GM18858 (cell line): ENCODE measurements around the gene ZNF845.
A peak's percentile ranks its signal among the peaks of the same experiment; 100 is the strongest.
"Not testable (repeated sequence)": the region's sequence is repeated elsewhere in the genome, so short reads cannot be mapped to it uniquely, and the experiment has no call there.

Source experiments
- ATAC-seq: cut with Tn5 transposase; IDR thresholded peaks from one replicate; pipeline ENCODE4 v1.9.1; 2021; ENCODE audit not compliant: unreplicated experiment

The ZNF845 gene

DNA sequence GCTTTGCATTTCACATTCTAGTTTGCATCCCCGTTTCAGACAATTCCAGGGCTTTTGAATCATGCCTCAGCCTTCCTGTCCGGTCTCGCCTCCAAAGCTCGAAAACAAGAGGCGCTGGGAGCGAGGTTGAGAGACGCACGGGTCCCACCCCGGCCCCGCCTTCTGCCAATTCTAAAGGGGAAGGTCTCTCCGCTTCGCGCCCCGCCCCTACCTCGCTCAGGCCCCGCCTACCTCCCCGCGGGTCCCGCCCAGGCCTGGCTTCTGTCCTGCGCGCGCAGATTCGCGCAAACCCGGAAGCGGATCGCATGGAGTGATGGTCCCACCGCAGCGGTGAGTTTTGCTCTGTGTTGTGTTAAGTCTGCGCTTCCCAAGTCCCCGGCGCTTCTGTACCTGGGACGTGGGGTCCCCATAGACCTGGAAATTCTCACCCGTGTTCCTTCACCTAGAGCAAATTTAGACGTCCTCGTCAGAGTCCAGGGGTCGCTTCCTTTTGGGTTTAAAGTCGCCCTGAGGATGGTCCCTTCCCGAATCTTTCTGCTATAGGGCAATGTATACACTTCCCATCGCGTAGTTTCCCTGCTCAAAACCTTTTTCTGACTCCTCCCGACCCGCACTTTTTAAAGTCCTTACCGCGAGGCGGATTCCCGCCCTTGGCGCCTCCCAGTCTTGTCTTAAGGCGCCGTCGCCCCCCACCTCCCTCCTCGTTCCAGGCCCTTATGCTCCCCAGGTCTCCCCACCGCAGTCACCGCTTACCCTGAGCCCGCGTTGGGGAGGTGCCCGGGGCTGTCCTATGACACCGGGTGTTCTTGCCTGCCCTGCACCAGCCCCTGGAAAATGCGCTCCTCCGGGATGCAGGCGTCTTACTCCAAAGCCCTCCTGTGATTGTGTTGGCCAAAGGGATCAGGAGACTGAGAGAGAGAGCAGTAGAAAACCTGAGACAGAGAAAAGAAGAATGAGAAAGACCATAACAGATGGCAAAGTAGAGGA lies at the start of gene ZNF845:
Gene ZNF845, plus strand, starts transcription at position 287 of the 987 bp plus-strand sequence. CDS start 7,559 bp downstream, outside the sequence.
- peak; percentile 76 for ATAC-seq

DNA sequence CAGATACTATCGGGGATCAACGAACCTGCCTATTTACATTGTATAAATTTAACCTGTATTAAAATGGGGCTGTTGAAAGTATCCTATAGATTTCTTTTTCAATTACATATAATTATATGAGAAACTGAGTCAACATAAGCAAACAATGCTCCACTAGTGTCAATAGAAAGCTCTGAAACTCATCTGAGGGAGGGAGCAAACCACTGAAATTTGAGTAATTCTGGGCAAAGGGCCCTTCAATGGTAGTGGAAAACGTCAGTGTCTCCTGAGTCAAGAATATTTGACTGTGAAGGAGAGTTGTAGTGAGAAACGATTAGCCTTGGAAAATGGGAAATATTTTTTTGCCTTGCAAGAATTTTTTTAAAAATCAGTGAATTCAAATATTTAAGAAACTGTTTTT lies 48.5 kb upstream of the ZNF845 start:
- no peak for ATAC-seq

DNA sequence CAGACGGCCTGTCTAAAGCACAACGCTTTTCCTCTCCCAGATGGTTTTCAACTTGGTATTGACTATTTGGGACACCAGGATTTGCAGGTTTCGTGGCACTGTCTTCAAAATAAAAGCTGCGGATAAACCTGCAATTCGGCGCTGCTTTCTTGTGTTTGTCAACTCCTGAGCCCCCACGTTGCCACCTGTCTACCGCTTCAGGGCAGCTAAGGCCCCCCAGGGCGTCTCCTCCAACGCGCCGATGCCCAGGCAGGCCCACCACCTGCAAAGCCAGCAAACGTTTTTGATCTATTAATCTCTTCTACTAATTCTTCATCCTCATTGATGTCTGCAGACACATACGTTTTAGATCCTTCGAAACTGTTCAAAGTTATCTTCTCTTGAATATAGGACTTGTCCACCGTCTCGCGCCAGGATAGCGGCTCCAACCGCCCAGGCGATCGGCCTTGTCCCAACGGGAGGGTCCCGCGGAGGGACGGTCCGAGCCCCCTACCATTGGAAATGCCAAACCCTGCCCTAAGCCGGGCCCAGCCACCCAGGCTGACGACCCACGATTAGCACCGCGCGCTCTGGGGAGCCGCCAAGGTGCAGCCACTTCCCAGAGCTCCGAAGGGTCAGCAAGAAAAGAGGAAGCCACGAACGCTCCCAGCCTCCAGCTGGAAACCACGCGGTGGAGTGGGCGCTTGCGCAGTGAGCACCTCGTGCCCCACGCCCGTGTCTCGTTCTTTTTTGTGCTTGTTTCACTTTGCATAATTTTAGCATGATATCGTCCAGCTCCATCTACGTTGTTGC lies 42.6 kb upstream of the ZNF845 start:
- ATAC-seq = no peak

DNA sequence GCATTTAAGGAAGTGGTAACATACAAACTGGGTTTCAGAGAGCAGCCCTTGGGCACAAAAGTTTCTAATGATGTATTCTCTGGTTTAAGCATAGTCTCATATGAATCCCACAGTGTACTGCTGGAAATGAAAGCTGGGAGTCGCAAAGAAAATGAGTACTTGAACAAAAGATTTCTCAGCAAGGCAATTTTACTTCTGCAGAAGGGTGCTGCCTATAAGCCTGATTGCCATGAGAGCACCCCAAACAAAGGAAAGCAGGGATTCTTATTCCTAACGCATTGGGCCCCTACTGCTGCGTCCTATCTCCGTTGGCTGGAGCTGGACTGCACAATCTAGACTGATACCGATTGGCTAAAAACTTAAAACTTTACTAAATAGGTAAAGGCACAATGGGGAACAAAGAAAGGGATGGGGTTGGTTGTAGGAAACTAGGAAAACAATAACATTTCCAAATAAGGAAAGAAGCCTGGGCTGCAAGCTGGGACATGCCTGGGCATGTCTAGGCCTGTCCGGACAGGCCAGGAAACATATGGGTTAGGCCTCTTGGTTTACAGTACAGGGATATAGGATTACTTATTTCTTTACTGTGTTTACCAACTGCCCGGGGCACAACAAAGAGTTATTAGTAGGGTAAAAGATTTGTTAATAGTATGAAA lies 38.6 kb upstream of the ZNF845 start:
- ATAC-seq = no peak

DNA sequence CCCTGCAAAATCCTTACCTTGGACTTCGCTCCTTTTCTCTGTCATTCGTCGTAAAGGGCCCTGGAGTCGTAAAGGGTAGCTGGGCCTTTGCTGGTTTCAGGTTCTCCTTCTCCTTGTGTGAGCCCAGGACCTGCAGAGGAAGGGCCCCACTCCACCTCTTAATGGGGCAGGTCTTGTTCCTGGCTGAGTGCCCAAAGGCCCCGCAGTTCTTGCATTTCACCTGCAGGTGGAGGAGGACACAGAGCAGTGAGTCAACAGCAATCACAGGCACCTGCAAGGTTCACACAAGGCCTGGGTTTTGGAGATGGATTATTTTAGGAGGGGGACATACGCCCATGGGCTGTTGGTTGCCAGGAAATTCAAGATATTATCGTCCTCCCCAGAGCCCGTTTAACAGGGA lies 32.2 kb upstream of the ZNF845 start:
- not testable (repeated sequence) for ATAC-seq

DNA sequence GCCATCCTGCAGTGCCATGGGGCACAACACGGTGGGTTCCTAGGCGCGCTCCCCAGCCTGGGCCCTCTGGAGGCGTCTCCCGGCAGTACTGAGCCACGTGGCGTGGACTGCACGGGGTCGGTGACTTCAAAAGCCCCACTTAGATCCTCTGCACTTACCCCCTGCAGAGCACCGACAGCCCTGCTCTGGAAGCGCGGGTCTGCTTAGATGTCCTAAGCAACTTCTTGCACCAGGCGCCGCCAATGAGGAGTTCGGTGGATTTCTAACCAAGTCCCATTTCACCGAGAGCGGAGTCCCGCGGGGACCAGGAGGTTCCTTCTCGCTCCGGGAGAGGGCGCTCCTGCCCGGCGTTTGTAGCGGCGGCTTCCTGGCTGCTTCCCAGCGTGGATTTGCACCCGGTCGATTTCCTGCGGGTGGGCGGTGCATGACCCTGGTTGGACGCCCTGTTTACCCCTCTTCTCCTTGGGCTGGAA lies 25.2 kb upstream of the ZNF845 start:
- ATAC-seq = no peak

DNA sequence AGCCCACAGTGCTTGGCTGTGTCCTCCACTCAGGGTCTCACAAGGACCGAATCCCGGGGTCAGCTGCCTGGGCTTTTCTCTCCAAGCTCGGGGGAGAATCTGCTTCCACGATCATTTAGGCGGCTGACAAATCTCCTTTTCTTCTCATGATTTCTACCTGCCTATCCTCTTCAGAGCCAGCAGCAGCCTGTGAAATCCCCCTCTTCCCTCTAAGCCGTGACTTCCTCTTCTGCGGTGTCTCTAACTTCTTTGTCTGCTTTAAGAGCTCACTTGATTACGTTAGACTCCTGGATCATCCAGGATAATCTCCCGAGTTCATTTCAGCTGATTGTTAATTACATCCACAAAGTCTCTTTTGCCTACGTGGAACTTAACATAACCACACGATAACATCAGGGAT lies 22.5 kb upstream of the ZNF845 start:
- no peak for ATAC-seq

DNA sequence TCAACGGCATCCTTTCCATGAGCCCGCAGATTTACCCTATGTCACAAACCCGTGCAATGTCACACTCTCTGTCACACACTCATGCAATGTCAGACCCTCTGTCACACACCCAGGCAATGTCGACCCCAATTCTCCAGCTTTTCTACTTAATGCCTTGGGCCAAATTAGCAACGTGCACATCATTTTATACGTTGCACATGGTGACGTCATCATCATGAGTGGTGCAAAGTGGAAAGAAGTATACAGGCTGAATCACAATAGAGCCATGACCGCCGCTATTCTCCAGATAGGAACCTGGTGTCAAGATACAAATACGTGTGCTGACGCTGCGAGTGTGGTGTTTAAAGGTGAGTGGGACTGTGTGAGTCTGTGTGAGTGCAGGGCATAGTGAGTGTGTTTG lies 21.7 kb upstream of the ZNF845 start:
- no peak for ATAC-seq

DNA sequence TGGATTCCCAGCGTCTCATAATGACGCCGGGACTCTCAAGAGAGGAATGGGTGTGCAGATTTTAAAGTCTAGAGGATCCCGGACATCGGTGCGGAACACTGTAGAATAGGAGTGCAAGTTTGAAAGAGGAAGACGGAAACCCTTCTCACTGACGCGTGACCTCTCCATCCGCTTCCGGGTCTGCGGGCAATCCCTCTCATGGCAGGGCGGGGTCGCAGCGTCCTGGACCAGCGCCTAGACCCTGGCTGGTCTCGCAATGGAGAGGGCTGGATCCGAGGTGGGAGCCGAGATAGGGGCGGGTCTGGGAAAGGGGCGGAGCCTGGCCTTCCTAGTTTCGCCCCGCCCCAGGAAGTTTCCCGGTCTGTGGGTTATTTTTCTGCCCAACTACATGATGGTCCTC lies 4.6 kb upstream of the ZNF845 start:
- no peak for ATAC-seq

DNA sequence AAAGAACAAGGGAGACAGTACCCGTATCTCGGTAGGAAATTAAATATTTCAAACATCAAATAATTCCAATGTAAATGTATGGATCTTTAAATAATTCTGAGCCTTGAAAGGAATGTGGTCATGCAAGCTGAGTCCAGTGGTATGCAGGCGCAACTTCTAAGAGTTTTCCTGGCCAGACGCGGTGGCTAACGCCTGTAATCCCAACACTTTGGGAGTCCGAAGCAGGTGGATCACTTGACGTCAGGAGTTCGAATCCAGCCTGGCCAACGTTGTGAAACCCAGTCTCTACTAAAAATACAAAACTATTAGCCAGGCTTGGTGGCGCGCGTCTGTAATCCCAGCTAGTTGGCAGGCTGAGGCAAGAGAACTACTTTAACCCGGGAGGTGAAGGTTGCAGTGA lies 1.1 kb upstream of the ZNF845 start:
- no peak for ATAC-seq

DNA sequence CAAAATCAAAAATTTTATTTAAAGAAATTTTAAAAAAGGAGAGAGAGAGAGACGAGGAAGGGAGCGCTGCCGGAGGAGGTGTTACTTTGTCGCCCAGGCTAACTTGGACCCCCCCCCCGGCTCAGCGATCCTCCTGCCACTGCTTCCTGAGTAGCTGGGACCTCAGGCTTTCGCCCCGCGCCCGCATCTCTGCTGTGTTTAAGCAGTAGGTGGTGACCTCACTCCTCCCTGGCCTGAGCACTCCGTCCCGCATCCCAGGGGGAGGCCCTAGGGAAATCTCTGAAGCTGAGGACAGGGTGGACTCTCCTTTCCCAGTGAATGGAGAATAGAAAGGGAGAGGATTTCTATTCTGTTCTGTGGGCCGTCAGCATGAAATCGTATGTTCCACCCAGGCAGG lies 485 bp upstream of the ZNF845 start:
- ATAC-seq = no peak

DNA sequence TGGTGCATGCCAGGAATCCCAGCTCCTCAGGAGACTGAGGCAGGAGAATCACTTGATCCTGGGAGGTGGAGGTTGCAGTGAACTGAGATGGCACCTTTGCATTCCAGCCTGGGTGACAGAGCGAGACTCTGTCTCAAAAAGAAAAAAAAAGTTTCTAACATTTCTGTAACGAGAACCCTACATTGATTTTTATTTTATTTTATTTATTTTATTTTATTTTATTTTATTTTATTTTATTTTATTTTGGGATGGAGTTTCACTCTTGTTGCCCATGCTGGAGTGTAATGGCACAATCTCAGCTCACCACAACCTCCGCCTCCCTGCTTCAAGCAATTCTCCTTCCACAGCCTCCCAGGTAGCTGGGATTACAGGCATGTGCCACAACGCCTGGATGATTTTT lies 10.9 kb downstream of the ZNF845 start:
- not testable (repeated sequence) for ATAC-seq

DNA sequence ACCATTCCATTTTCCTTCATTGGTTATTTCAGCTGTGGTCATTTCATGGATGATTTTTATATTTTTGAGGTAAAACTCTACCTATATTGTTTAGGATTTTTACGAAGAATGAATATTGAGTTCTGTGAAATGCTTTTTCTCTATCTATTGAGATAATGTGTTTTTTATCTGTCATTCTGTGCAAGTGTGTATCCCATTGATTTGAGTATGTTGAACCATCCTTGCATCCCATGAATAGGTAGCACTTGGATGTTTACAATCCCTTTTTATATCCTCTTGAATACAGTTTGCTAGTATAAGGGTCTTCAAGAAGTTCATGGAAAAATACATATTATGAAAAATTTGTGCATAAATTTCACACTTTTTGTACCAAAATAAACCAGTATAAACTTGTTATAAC lies 22.2 kb downstream of the ZNF845 start:
- no peak for ATAC-seq

DNA sequence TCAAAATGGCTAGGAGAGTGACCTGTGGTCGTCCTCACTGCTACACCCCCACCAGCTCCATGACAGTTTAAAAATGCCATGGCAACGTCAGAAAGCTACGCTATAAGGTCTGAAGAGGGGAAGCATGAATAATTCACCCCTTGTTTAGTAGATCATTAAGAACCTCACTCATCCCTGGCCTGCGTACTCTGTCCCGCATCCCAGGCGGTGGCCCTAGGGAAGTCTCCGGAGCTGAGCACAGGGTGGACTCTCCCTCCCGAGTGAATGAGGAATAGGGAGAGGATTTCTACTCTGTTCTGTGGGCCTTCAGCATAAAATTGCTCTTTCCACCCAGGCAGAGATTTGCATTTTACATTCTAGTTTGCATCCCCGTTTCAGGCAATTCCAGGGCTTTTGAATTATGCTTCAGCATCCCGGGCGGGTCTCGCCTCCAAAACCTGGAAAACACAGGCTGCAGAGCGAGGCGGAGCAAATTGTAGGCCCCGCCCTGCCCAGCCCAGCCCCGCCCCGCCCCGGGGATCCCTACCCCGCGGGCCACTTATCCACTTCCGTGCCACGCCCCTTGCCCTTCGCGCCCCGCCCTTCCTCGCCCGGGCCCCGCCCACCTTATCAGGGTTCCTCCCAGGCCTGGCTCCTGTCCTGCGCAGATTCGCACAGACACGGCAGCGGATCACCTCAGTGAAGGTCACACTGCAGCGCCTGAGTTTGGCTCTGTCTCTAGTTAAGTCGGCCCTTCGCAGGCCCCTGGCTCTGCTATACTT lies 24.5 kb downstream of the ZNF845 start:
- ATAC-seq = no peak

DNA sequence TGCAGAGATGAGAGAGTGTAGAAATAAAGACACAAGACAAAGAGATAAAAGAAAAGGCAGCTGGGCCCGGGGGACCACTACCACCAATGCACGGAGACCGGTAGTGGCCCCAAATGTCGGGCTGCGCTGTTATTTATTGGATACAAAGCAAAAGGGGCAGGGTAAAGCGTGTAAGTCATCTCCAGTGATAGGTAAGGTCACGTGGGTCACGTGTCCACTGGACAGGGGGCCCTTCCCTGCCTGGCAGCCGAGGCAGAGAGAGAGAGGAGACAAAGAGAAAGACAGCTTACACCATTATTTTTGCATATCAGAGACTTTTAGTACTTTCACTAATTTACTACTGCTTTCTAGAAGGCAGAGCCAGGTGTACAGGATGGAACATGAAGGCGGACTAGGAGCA lies 26.5 kb downstream of the ZNF845 start:
- ATAC-seq = not testable (repeated sequence)

DNA sequence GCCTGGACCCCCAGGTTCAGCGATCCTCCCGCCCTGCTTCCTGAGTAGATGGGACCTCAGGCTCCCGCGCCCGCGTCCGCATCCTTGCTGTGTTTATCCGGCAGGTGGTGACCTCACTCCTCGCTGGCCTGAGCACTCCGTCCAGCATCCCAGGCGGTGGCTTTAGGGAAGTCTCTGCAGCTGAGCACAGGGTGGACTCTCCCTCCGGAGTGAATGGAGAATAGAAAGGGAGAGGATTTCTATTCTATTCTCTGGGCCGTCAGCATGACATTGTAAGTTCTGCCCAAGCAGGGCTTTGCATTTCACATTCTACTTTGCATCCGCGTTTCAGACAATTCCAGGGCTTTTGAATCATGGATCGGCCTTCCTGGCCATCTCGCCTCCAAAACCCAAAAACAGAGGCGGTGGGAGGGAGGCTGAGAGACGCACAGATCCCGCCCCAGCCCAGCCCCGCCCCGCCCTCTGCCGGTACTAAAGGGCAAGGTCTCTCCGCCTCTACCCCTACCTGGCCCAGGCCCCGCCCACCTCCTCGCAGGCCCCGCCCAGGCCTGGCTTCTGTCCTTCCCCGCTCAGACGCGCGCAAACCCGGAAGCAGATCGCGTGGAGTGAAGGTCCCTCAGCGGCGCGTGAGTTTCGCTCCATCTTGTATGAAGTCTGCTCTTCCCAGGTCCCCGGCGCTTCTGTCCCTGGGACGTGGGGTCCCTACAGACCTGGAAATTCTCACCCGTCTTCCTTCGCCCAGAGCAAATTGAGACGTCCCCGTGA lies 31.8 kb downstream of the ZNF845 start, which contains the start of gene ZNF525:
Gene ZNF525, plus strand, starts transcription at position 572 of the 765 bp plus-strand sequence. CDS start 6,577 bp downstream, outside the sequence.
- ATAC-seq = peak; percentile 71

DNA sequence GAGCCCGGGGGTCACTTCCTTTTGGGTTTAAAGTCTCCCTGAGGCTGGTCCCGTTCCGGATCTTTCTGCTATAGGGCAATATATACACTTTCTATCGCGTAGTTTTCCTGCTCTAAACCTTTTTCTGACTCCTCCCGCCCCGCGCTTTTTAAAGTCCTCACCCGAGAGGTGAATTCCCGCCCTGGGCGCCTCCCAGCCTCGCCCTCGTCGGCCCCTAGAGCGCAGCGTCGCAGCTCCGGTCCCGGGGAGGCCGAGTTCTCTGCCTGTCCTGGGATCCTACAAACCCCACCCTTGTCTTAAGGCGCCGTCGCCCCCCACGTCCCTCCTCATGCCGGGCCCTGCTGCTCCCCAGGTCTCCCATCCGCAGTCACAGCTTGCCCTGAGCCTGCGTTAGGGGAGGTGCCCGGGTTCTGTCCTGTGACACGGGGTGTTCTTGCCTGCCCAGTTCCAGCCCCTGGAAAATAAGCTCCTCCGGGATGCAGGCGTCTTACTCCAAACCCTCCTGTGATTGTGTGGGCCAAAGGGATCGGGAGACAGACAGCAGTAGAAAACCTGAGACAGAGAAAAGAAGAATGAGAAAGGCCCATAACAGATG lies 32.4 kb downstream of the ZNF845 start:
- ATAC-seq = peak; percentile 29

DNA sequence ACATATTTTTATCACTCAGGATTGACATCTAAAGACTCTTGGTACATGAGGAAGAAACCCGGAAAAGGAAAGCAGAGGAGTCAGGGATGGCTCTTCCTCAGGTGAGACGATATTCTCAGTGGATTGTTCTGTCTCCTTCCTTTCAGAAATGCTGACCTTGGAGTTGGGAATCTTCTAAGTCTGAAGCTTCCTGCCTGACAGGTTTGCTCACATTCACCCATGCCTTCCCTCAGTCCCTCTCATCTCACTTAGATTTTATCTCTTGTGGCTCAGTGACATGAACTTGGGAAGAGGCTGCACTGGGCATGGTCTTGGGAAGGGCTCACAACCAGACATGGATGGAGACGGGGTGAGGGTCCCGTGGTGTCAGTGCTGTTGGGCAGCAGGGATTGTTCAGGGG lies 38.6 kb downstream of the ZNF845 start:
- ATAC-seq = no peak

DNA sequence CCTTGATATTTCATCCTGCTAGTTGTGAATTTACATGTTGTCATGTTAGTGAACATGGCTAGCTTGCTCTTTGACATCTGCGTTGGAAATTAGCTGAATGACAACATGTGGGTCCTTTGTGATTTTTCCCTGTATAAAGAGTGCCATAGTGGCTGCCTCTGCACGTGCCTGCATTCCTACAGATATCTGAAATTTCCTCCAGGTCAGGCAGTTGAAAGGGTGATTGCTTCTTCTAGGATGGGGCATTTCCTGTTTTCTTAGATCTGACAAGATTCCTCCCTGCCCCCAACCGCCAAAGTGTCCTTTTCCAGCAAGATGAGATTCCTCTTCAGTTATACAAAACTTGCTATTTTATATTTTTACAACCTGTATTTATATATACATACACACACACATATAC lies 40.7 kb downstream of the ZNF845 start:
- ATAC-seq = no peak
